Esophagus muscularis mucosa (tissue), 3 donors: ENCODE results near the gene DSCAM.

ENCODE experiments used
- CTCF ChIP-seq, 3 experiments: fragments of 200-600 bp in 2 of 3; fragments of 450-650 bp in 1 of 3; sonication (generic) in 2 of 3; IDR thresholded peaks; one replicate each; pipeline ENCODE4 v1.5.1; 2017 to 2019; ENCODE audit warnings: antibody characterized with exemption in 3 of 3, mild to moderate bottlenecking in 2 of 3, moderate library complexity in 1 of 3
- EP300 ChIP-seq: sonication (generic); formaldehyde crosslinking; IDR thresholded peaks from one replicate; pipeline ENCODE4 v1.6.1; 2017; ENCODE audit warnings: antibody characterized with exemption

- TF ChIP-seq CTCF (IDR thresholded peaks at IDR 0.05): no peak
- TF ChIP-seq EP300: no peak
These were observed 469.8 kb downstream of the DSCAM start for GRCh38 chr21:40377135-40377534.
